Ramos (cell line): Measurements from ENCODE around the gene MSMO1.
"Not testable (repeated sequence)": the region's sequence is repeated elsewhere in the genome, so short reads cannot be mapped to it uniquely, and the experiment has no call there.

Experiments used
- in situ Hi-C: fragments of 300-500 bp; cut with MboI; formaldehyde crosslinking; loops from one replicate; pipeline ENCODE4 v1.14.3; 2022; ENCODE audit warnings: low sequenced_read_pairs; ENCODE audit not compliant: unreplicated experiment

MSMO1 gene

GRCh38 chr4:165327211-165328100 lies at the start of gene MSMO1:
Gene MSMO1, plus strand, starts transcription at chr4:165327669. Its CDS starts 5,702 bp downstream, at chr4:165333371.
- in situ Hi-C loops = no loop called here

GRCh38 chr4:165279531-165279930 lies 47.9 kb upstream of the MSMO1 start:
- in situ Hi-C loops = not testable (repeated sequence)

GRCh38 chr4:165284697-165285096 lies 42.8 kb upstream of the MSMO1 start:
- in situ Hi-C loops = not testable (repeated sequence)

- in situ Hi-C loops = not testable (repeated sequence)
Observed at GRCh38 chr4:165286619-165287340, 40.7 kb upstream of the MSMO1 start.

- in situ Hi-C loops = no loop called here
Observed at GRCh38 chr4:165288226-165288625, 39.2 kb upstream of the MSMO1 start.

GRCh38 chr4:165288639-165289422 lies 38.6 kb upstream of the MSMO1 start:
- in situ Hi-C loops = no loop called here

- in situ Hi-C loops = no loop called here
Observed at GRCh38 chr4:165289423-165289785, 38.1 kb upstream of the MSMO1 start.

GRCh38 chr4:165293061-165293460 lies 34.4 kb upstream of the MSMO1 start:
- in situ Hi-C loops = no loop called here

- in situ Hi-C loops = no loop called here
Observed at GRCh38 chr4:165293927-165294649, 33.4 kb upstream of the MSMO1 start.

GRCh38 chr4:165294907-165295306 lies 32.6 kb upstream of the MSMO1 start:
- in situ Hi-C loops = no loop called here

GRCh38 chr4:165297626-165298025 lies 29.8 kb upstream of the MSMO1 start:
- in situ Hi-C loops = no loop called here

GRCh38 chr4:165299399-165300060 lies 27.9 kb upstream of the MSMO1 start:
- in situ Hi-C loops = no loop called here

- in situ Hi-C loops = no loop called here
Observed at GRCh38 chr4:165301833-165302232, 25.6 kb upstream of the MSMO1 start.

- in situ Hi-C loops = no loop called here
Observed at GRCh38 chr4:165302658-165303057, 24.8 kb upstream of the MSMO1 start.

GRCh38 chr4:165308166-165308565 lies 19.3 kb upstream of the MSMO1 start:
- in situ Hi-C loops = no loop called here

GRCh38 chr4:165308606-165309005 lies 18.9 kb upstream of the MSMO1 start:
- in situ Hi-C loops = no loop called here

GRCh38 chr4:165309456-165309855 lies 18.0 kb upstream of the MSMO1 start:
- in situ Hi-C loops = no loop called here

- in situ Hi-C loops = no loop called here
Observed at GRCh38 chr4:165312506-165312905, 15.0 kb upstream of the MSMO1 start.

- in situ Hi-C loops = no loop called here
Observed at GRCh38 chr4:165319030-165319429, 8.4 kb upstream of the MSMO1 start.

GRCh38 chr4:165319509-165319908 lies 8.0 kb upstream of the MSMO1 start:
- in situ Hi-C loops = no loop called here
